Astrocyte (in vitro differentiated cells and primary cell): Measurements from ENCODE around the gene HUS1B. TPM values are rescaled to one million over a fixed set of nuclear protein-coding genes. Genes with fewer than 3 reads are reported as not detected.
"Not testable (repeated sequence)": the region's sequence is repeated elsewhere in the genome, so short reads cannot be mapped to it uniquely, and the experiment has no call there.

Experiments used
- DNase-seq: peaks from one replicate; pipeline ENCODE4 v3.0.0-alpha.2; 2010; ENCODE audit warnings: low read depth
- FAIRE-seq: peaks from 2 replicates; lab custom pipeline; 2011; peaks lifted over from hg19 to GRCh38; lab: Jason Lieb, UNC
- H2AFZ ChIP-seq: 2 replicates; pipeline ENCODE4 v1.6.0; 2012; ENCODE audit warnings: low read depth, low read length, inconsistent platforms
- H3K27ac ChIP-seq: 2 replicates; pipeline ENCODE4 v1.5.1; 2011; ENCODE audit warnings: low read depth, low read length, inconsistent platforms
- H3K27me3 ChIP-seq: 2 replicates; pipeline ENCODE4 v1.6.0; 2011; ENCODE audit warnings: low read length, inconsistent platforms; ENCODE audit not compliant: insufficient read depth
- H3K36me3 ChIP-seq: 2 replicates; pipeline ENCODE4 v1.5.1; 2011; ENCODE audit warnings: low read length, inconsistent platforms; ENCODE audit not compliant: insufficient read depth
- H3K4me1 ChIP-seq: 2 replicates; pipeline ENCODE4 v1.5.1; 2011; ENCODE audit warnings: low read length, inconsistent platforms; ENCODE audit not compliant: insufficient read depth
- H3K4me2 ChIP-seq: 2 replicates; pipeline ENCODE4 v1.6.0; 2012; ENCODE audit warnings: low read length, inconsistent platforms
- H3K4me3 ChIP-seq: 2 replicates; pipeline ENCODE4 v1.5.1; 2011; ENCODE audit warnings: low read depth, mild to moderate bottlenecking, low read length, inconsistent platforms; ENCODE audit not compliant: insufficient read depth
- H3K79me2 ChIP-seq: 2 replicates; pipeline ENCODE4 v1.6.0; 2012; ENCODE audit warnings: mild to moderate bottlenecking, low read length, inconsistent platforms; ENCODE audit not compliant: insufficient read depth
- H3K9ac ChIP-seq: 2 replicates; pipeline ENCODE4 v1.6.0; 2012; ENCODE audit warnings: mild to moderate bottlenecking, low read length, inconsistent platforms
- H3K9me3 ChIP-seq: 2 replicates; pipeline ENCODE4 v1.5.1; 2012; ENCODE audit warnings: low read depth, mild to moderate bottlenecking, low read length, inconsistent platforms; ENCODE audit not compliant: insufficient read depth
- H4K20me1 ChIP-seq: 2 replicates; pipeline ENCODE4 v1.6.0; 2012; ENCODE audit warnings: low read length, inconsistent platforms; ENCODE audit not compliant: insufficient read depth
- H3K27ac Mint-ChIP-seq: one replicate; pipeline ENCODE4 v1.8.0; 2021; ENCODE audit warnings: mild to moderate bottlenecking, mixed read lengths; ENCODE audit not compliant: unreplicated experiment
- H3K27me3 Mint-ChIP-seq: one replicate; pipeline ENCODE4 v1.8.0; 2021; ENCODE audit warnings: low read depth, mixed read lengths; ENCODE audit not compliant: unreplicated experiment
- H3K36me3 Mint-ChIP-seq: one replicate; pipeline ENCODE4 v1.8.0; 2021; ENCODE audit warnings: low read depth, mixed read lengths; ENCODE audit not compliant: unreplicated experiment
- H3K4me1 Mint-ChIP-seq: one replicate; pipeline ENCODE4 v1.8.0; 2021; ENCODE audit warnings: low read depth, mixed read lengths; ENCODE audit not compliant: unreplicated experiment
- H3K4me3 Mint-ChIP-seq: one replicate; pipeline ENCODE4 v1.8.0; 2021; ENCODE audit warnings: mild to moderate bottlenecking, moderate library complexity, mixed read lengths; ENCODE audit not compliant: unreplicated experiment
- H3K9me3 Mint-ChIP-seq: one replicate; pipeline ENCODE4 v1.8.0; 2021; ENCODE audit warnings: mild to moderate bottlenecking, mixed read lengths; ENCODE audit not compliant: unreplicated experiment
- CTCF ChIP-seq: IDR thresholded peaks from 2 replicates; pipeline ENCODE4 v1.5.1; 2011; ENCODE audit warnings: low read depth, mild to moderate bottlenecking, inconsistent platforms, low read length, moderate library complexity; ENCODE audit not compliant: insufficient read depth
- EZH2 ChIP-seq: IDR thresholded peaks from 2 replicates; pipeline ENCODE4 v1.6.1; 2012; ENCODE audit warnings: mild to moderate bottlenecking, low read length, inconsistent platforms; ENCODE audit not compliant: insufficient read depth
- total RNA-seq: library from RNA; stranded (reverse); gene quantifications from 2 replicates; pipeline ENCODE4 v1.2.1, GENCODE V29; 2021

The HUS1B gene
- total RNA-seq, 1 donor from 2014 or later: 1.6 TPM

GRCh38 chr6:701215-701614 is 44.3 kb upstream of the HUS1B start:
- H3K79me2 ChIP-seq: no peaks in the 10 kb centered on the region
- FAIRE-seq: no peak
- no peak overlapping the region for H2AFZ ChIP-seq
- H3K27ac ChIP-seq: no peak overlapping the region
- H3K4me3 Mint-ChIP-seq: no peak overlapping the region
- no peak overlapping the region for H3K9ac ChIP-seq
- H3K36me3 Mint-ChIP-seq: peaks cover 4% of the 10 kb centered on the region
- H3K4me1 Mint-ChIP-seq: peaks cover 7% of the 10 kb centered on the region
- no peak overlapping the region for H3K4me3 ChIP-seq
- no peaks in the 10 kb centered on the region for H3K4me1 ChIP-seq
- no peaks in the 10 kb centered on the region for H3K9me3 ChIP-seq
- H3K27me3 Mint-ChIP-seq: no peaks in the 10 kb centered on the region
- H4K20me1 ChIP-seq: no peaks in the 10 kb centered on the region
- H3K27ac Mint-ChIP-seq: no peak overlapping the region
- H3K4me2 ChIP-seq: no peak overlapping the region
- H3K36me3 ChIP-seq: no peaks in the 10 kb centered on the region
- TF ChIP-seq EZH2 (no peak), CTCF (no peak)
- no peaks in the 10 kb centered on the region for H3K27me3 ChIP-seq
- H3K9me3 Mint-ChIP-seq: no peaks in the 10 kb centered on the region
- DNase-seq: no peak

GRCh38 chr6:700490-700889 is 43.6 kb upstream of the HUS1B start:
- no peak overlapping the region for H3K9ac ChIP-seq
- Mint-ChIP-seq H3K4me1 (peaks cover 4% of the 10 kb centered on the region), H3K9me3 (no peaks in the 10 kb centered on the region), H3K4me3 (no peak overlapping the region), H3K36me3 (peaks cover 4% of the 10 kb centered on the region), H3K27ac (no peak overlapping the region), H3K27me3 (no peaks in the 10 kb centered on the region)
- H2AFZ ChIP-seq: no peak overlapping the region
- H3K4me3 ChIP-seq: no peak overlapping the region
- H3K4me1 ChIP-seq: no peaks in the 10 kb centered on the region
- H3K27ac ChIP-seq: no peak overlapping the region
- no peaks in the 10 kb centered on the region for H3K27me3 ChIP-seq
- no peaks in the 10 kb centered on the region for H3K79me2 ChIP-seq
- no peaks in the 10 kb centered on the region for H3K36me3 ChIP-seq
- DNase-seq (no peak), FAIRE-seq (no peak)
- no peak overlapping the region for H3K4me2 ChIP-seq
- H4K20me1 ChIP-seq: no peaks in the 10 kb centered on the region
- TF ChIP-seq CTCF: no peak
- no peaks in the 10 kb centered on the region for H3K9me3 ChIP-seq

DNA sequence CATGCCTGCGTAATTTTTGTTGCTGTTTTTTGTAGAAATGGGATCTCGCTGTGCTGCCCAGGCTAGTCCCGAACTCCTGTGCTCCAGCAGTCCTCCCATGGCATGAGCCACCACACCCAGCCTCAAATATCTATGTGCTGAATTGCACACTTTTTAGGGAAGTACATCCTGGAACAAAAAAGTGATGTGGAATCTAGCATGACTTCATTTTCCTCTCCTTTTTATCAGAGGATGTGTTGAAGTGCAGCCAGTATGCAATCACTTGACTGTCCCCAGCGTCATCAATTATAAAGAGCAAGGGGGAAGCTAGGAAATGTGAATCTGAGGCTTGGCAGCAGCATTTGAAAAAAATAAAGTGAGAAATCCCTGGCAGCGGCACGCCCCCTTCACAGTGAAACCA is 42.4 kb upstream of the HUS1B start:
- Mint-ChIP-seq H3K4me1 (peaks cover 2% of the 10 kb centered on the region), H3K4me3 (no peak overlapping the region), H3K27me3 (no peaks in the 10 kb centered on the region), H3K36me3 (peaks cover 4% of the 10 kb centered on the region), H3K9me3 (no peaks in the 10 kb centered on the region), H3K27ac (no peak overlapping the region)
- no peaks in the 10 kb centered on the region for H3K27me3 ChIP-seq
- H3K4me2 ChIP-seq: no peak overlapping the region
- DNase-seq (no peak), FAIRE-seq (no peak)
- no peak for TF ChIP-seq CTCF
- no peak for TF ChIP-seq EZH2
- no peaks in the 10 kb centered on the region for H4K20me1 ChIP-seq
- no peaks in the 10 kb centered on the region for H3K79me2 ChIP-seq
- no peak overlapping the region for H2AFZ ChIP-seq
- no peak overlapping the region for H3K9ac ChIP-seq
- H3K4me3 ChIP-seq: no peak overlapping the region
- H3K36me3 ChIP-seq: no peaks in the 10 kb centered on the region
- H3K9me3 ChIP-seq: no peaks in the 10 kb centered on the region
- no peaks in the 10 kb centered on the region for H3K4me1 ChIP-seq
- H3K27ac ChIP-seq: no peak overlapping the region

- not testable (repeated sequence) for H3K9me3 ChIP-seq, H3K27me3 ChIP-seq, DNase-seq, H3K4me2 ChIP-seq, H3K9me3 Mint-ChIP-seq, H3K27me3 Mint-ChIP-seq, H2AFZ ChIP-seq, FAIRE-seq, H3K4me3 ChIP-seq, H3K27ac Mint-ChIP-seq, H3K27ac ChIP-seq, H4K20me1 ChIP-seq, H3K36me3 ChIP-seq, H3K4me3 Mint-ChIP-seq, H3K36me3 Mint-ChIP-seq, H3K4me1 Mint-ChIP-seq, H3K4me1 ChIP-seq, H3K9ac ChIP-seq
- peaks cover 33% of the 10 kb centered on the region for H3K79me2 ChIP-seq
Measured at GRCh38 chr6:694431-695126, 37.7 kb upstream of the HUS1B start.
